Ascending aorta (tissue), 2 donors: ENCODE data around the gene ARFGEF2. TPM values are rescaled to one million over a fixed set of nuclear protein-coding genes. Genes with fewer than 3 reads are reported as not detected.
A peak's percentile ranks its signal among the peaks of the same experiment; 100 is the strongest.

Experiments
- DNase-seq, 2 donors: peaks; one replicate each; pipeline ENCODE4 v3.0.0-alpha.2; 2019; ENCODE audit warnings: low spot score in 2 of 2
- H3K27ac ChIP-seq, 2 donors: fragments of 200-600 bp; sonication (generic); one replicate each; pipeline ENCODE4 v1.5.1; 2016 to 2017; ENCODE audit warnings: mild to moderate bottlenecking in 1 of 2
- H3K27me3 ChIP-seq: fragments of 200-600 bp; sonication (generic); one replicate; pipeline ENCODE4 v1.5.1; 2017
- H3K36me3 ChIP-seq, 2 donors: fragments of 200-600 bp; sonication (generic); one replicate each; pipeline ENCODE4 v1.5.1; 2016
- H3K4me1 ChIP-seq, 2 donors: fragments of 200-600 bp; sonication (generic); one replicate each; pipeline ENCODE4 v1.5.1; 2016 to 2017; ENCODE audit warnings: mild to moderate bottlenecking in 1 of 2
- H3K4me3 ChIP-seq, 2 donors: fragments of 200-600 bp; sonication (generic); one replicate each; pipeline ENCODE4 v1.5.1; 2016 to 2017; ENCODE audit warnings: mild to moderate bottlenecking in 1 of 2
- H3K9me3 ChIP-seq, 2 donors: fragments of 200-600 bp; sonication (generic); one replicate each; pipeline ENCODE4 v1.5.1; 2016
- CTCF ChIP-seq, 3 experiments: fragments of 200-600 bp in 2 of 3; fragments of 450-650 bp in 1 of 3; sonication (generic) in 2 of 3; IDR thresholded peaks; one replicate each; pipeline ENCODE4 v1.5.1; 2016 to 2019; ENCODE audit warnings: antibody characterized with exemption in 3 of 3, mild to moderate bottlenecking in 1 of 3, moderate library complexity in 1 of 3
- intact Hi-C: fragments of 100-400 bp; cut with DNase I; formaldehyde crosslinking; loops from one replicate; pipeline ENCODE4 v1.15.1; 2023
- total RNA-seq: library from RNA; depleted of rRNA; stranded (reverse); fragments of >200 nt; gene quantifications from one replicate; pipeline ENCODE4 v1.1.0, GENCODE V29; 2016

Gene ARFGEF2
- total RNA-seq, 1 donor from 2014 or later: 7.9 TPM

GRCh38 chr20:48923149-48923718 lies 1.7 kb downstream of the ARFGEF2 start:
- H3K36me3 ChIP-seq: no peaks in the 10 kb centered on the region
- TF ChIP-seq CTCF (IDR thresholded peaks at IDR 0.05): no peak
- no peaks in the 10 kb centered on the region for H3K27me3 ChIP-seq
- peak overlapping the region in 1 of 2 donors; percentile 32 for H3K4me3 ChIP-seq
- no peaks in the 10 kb centered on the region for H3K9me3 ChIP-seq
- peaks cover 12 to 38% of the 10 kb centered on the region in 2 donors for H3K4me1 ChIP-seq
- no peak for DNase-seq
- intact Hi-C loops: loop anchor here (5.0 to 10.0 kb wide), 5 partner anchors 96 to 628 kb away; partner anchors contain the start of genes CSE1L and PREX1
- H3K27ac ChIP-seq: peak overlapping the region; percentile 89 to 96

GRCh38 chr20:48924756-48925109 lies 3.2 kb downstream of the ARFGEF2 start:
- intact Hi-C loops: loop anchor here (5.0 to 10.0 kb wide), 5 partner anchors 97 to 630 kb away; partner anchors contain the start of genes CSE1L and PREX1

GRCh38 chr20:48926267-48926666 lies 4.8 kb downstream of the ARFGEF2 start:
- H3K27me3 ChIP-seq: no peaks in the 10 kb centered on the region
- no peak for DNase-seq
- no peak for TF ChIP-seq CTCF (IDR thresholded peaks at IDR 0.05)
- H3K36me3 ChIP-seq: no peaks in the 10 kb centered on the region
- H3K4me1 ChIP-seq: peaks cover 14 to 59% of the 10 kb centered on the region in 2 donors
- H3K9me3 ChIP-seq: no peaks in the 10 kb centered on the region
- H3K4me3 ChIP-seq: no peak overlapping the region
- intact Hi-C loops: loop anchor here (10.0 kb wide), 1 partner anchor 631 kb away; no protein-coding TSS in a partner anchor
- H3K27ac ChIP-seq: no peak overlapping the region

More at GRCh38 chr20:48924756-48925109, 3.2 kb downstream of the ARFGEF2 start:
- Histone ChIP-seq H3K27me3 (no peaks in the 10 kb centered on the region), H3K4me1 (peaks cover 14 to 47% of the 10 kb centered on the region in 2 donors), H3K36me3 (no peaks in the 10 kb centered on the region), H3K9me3 (no peaks in the 10 kb centered on the region), H3K4me3 (peak overlapping the region in 1 of 2 donors; percentile 21), H3K27ac (peak overlapping the region in 1 of 2 donors; percentile 36)
- TF ChIP-seq CTCF (IDR thresholded peaks at IDR 0.05): no peak
- no peak for DNase-seq

GRCh38 chr20:48926821-48927220 lies 5.3 kb downstream of the ARFGEF2 start:
- peak overlapping the region; percentile 44 to 49 for H3K27ac ChIP-seq
- no peak for TF ChIP-seq CTCF (IDR thresholded peaks at IDR 0.05)
- no peak for DNase-seq

GRCh38 chr20:48928832-48929725 lies 7.6 kb downstream of the ARFGEF2 start:
- H3K4me3 ChIP-seq: peak overlapping the region in 1 of 2 donors; percentile 42
- no peaks in the 10 kb centered on the region for H3K9me3 ChIP-seq
- intact Hi-C loops: loop anchor here (10.0 kb wide), 1 partner anchor 634 kb away; no protein-coding TSS in a partner anchor
- H3K27me3 ChIP-seq: no peaks in the 10 kb centered on the region
- TF ChIP-seq CTCF (IDR thresholded peaks at IDR 0.05): no peak
- H3K27ac ChIP-seq: peak overlapping the region; percentile 67 to 82
- H3K36me3 ChIP-seq: no peaks in the 10 kb centered on the region
- DNase-seq: peak in 1 of 2 donors; percentile 79
- H3K4me1 ChIP-seq: peaks cover 2 to 45% of the 10 kb centered on the region in 2 donors

More at GRCh38 chr20:48926821-48927220, 5.3 kb downstream of the ARFGEF2 start:
- Histone ChIP-seq H3K4me1 (peaks cover 14 to 63% of the 10 kb centered on the region in 2 donors), H3K36me3 (no peaks in the 10 kb centered on the region), H3K27me3 (no peaks in the 10 kb centered on the region), H3K9me3 (no peaks in the 10 kb centered on the region), H3K4me3 (no peak overlapping the region)
- intact Hi-C loops: loop anchor here (10.0 kb wide), 1 partner anchor 632 kb away; no protein-coding TSS in a partner anchor
